Liver (tissue), 3 donors: Measurements from ENCODE around the gene LAMTOR4.

Experiments
- HNF4A ChIP-seq, 2 donors: conservative IDR thresholded peaks; 2 replicates each; pipeline ENCODE4 v1.6.1; 2016; ENCODE audit warnings: antibody characterized with exemption in 2 of 2, mild to moderate bottlenecking in 2 of 2
- RAD21 ChIP-seq, 2 donors: IDR thresholded peaks; 2 replicates each; pipeline ENCODE4 v1.6.1; 2016; ENCODE audit warnings: antibody characterized with exemption in 2 of 2, mild to moderate bottlenecking in 2 of 2
- SP1 ChIP-seq: IDR thresholded peaks from 2 replicates; pipeline ENCODE4 v1.6.1; 2018; ENCODE audit warnings: antibody characterized with exemption, mild to moderate bottlenecking
- TF ChIP-seq, protein P1 (sequence below): fragments of 150-350 bp; IDR thresholded peaks from 2 replicates; pipeline ENCODE4 v1.5.1; 2017; ENCODE audit warnings: improper control_type of control experiment, low read depth, low read length; ENCODE audit not compliant: missing input control
- donor health status: healthy.
- donor health status: healthy.

DNA sequence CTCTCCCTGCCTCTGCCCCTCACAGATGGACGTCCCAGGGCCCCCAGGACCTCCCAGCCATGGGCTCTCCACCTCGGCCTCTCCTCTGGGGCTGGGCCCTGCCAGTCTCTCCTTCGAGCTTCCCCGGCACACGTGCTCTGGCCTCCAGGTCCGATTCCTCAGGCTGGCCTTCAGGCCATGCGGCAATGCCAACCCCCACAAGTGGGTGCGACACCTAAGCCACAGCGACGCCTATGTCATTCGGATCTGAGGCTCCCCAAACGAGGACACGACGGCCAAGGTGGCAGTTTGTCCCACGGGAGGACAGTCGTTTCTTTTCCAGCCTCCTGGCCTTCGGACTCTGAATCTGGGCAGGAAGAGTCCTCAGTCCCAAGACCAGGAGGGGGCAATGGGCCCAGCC lies 42.1 kb upstream of the LAMTOR4 start:
- TF ChIP-seq RAD21 (IDR thresholded peaks at IDR 0.05) (no peak), SP1 (no peak), HNF4A (conservative IDR thresholded peaks at IDR 0.05) (no peak)
- TF ChIP-seq, protein P1, sequence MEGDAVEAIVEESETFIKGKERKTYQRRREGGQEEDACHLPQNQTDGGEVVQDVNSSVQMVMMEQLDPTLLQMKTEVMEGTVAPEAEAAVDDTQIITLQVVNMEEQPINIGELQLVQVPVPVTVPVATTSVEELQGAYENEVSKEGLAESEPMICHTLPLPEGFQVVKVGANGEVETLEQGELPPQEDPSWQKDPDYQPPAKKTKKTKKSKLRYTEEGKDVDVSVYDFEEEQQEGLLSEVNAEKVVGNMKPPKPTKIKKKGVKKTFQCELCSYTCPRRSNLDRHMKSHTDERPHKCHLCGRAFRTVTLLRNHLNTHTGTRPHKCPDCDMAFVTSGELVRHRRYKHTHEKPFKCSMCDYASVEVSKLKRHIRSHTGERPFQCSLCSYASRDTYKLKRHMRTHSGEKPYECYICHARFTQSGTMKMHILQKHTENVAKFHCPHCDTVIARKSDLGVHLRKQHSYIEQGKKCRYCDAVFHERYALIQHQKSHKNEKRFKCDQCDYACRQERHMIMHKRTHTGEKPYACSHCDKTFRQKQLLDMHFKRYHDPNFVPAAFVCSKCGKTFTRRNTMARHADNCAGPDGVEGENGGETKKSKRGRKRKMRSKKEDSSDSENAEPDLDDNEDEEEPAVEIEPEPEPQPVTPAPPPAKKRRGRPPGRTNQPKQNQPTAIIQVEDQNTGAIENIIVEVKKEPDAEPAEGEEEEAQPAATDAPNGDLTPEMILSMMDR: no peak
